Measurements from ENCODE around the gene TYW5. TPM values are rescaled to one million over a fixed set of nuclear protein-coding genes. Genes with fewer than 3 reads are reported as not detected.

Gene TYW5, protein sequence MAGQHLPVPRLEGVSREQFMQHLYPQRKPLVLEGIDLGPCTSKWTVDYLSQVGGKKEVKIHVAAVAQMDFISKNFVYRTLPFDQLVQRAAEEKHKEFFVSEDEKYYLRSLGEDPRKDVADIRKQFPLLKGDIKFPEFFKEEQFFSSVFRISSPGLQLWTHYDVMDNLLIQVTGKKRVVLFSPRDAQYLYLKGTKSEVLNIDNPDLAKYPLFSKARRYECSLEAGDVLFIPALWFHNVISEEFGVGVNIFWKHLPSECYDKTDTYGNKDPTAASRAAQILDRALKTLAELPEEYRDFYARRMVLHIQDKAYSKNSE
- polyA plus RNA-seq (ENCODE audit: insufficient read length): 20.4 TPM
- long read RNA-seq, donor 1, full-length matches to known transcripts: 4 of 4 reads
- long read RNA-seq, donor 1, partial matches to known transcripts: 0 of 4 reads
- long read RNA-seq, donor 1, other reads (novel, unspliced or antisense): 0 of 4 reads
- long read RNA-seq, donor 2, full-length matches to known transcripts: 1 of 7 reads
- long read RNA-seq, donor 2, partial matches to known transcripts: 6 of 7 reads
- long read RNA-seq, donor 2, other reads (novel, unspliced or antisense): 0 of 7 reads
- long read RNA-seq, donor 3, full-length matches to known transcripts: 4 of 4 reads
- long read RNA-seq, donor 3, partial matches to known transcripts: 0 of 4 reads
- long read RNA-seq, donor 3, other reads (novel, unspliced or antisense): 0 of 4 reads
- long read RNA-seq, donor 4: 0 reads
- long read RNA-seq, donor 5, full-length matches to known transcripts: 5 of 119 reads
- long read RNA-seq, donor 5, partial matches to known transcripts: 57 of 119 reads
- long read RNA-seq, donor 5, other reads (novel, unspliced or antisense): 57 of 119 reads
- long read RNA-seq, donor 6, partial matches to known transcripts: 63 of 89 reads
- long read RNA-seq, donor 6, other reads (novel, unspliced or antisense): 26 of 89 reads
- long read RNA-seq, donor 7, full-length matches to known transcripts: 4 of 4 reads
- long read RNA-seq, donor 7, partial matches to known transcripts: 0 of 4 reads
- long read RNA-seq, donor 7, other reads (novel, unspliced or antisense): 0 of 4 reads
- long read RNA-seq, donor 8, full-length matches to known transcripts: 1 of 1 reads
- long read RNA-seq, donor 8, partial matches to known transcripts: 0 of 1 reads
- long read RNA-seq, donor 8, other reads (novel, unspliced or antisense): 0 of 1 reads

DNA sequence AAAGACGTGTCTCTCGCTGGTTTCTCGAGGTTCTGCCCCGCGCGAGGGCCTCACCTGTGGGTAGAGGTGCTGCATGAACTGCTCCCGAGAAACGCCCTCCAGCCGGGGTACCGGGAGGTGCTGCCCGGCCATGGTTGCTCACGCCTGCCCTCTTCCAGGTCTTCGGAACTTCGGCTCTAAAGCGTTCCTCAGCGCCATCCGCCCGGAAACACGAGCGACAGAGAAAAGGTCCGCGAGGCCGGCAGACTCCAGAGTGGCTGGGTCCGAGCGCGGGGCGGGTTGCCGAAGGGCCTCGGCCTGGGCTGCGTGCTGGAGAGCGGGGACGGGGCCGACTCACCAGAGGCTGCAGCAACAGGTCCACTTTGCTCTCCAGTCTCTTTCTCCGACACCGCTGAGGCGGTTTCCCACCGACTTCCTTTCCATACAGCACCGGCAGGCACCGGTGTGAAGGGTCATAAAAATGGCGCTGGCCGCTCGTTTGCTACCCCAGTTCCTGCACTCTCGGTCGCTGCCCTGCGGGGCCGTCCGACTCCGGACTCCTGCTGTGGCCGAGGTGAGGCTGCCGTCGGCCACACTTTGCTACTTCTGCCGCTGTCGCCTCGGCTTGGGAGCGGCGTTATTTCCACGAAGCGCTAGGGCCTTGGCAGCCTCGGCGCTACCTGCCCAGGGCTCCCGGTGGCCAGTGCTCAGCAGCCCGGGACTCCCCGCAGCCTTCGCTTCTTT lies at the start of gene TYW5, which contains the start of gene MAIP1:
TSS of gene TYW5 (minus strand) at position 153 of the 723 bp plus-strand sequence. CDS start at position 132, 21 bp downstream.
TSS of gene MAIP1 (plus strand) at position 244 of the 723 bp plus-strand sequence. CDS start at position 461, 217 bp downstream.
- DNase-seq: peak; percentile 82

- DNase-seq: no peak
Observed at GRCh38 chr2:200003444-200003843, 48.2 kb upstream of the TYW5 start.

GRCh38 chr2:200000444-200001163 lies 45.3 kb upstream of the TYW5 start:
- DNase-seq: no peak

GRCh38 chr2:199999166-199999565 lies 43.9 kb upstream of the TYW5 start:
- DNase-seq: no peak

- DNase-seq: no peak
Observed at GRCh38 chr2:199997296-199997695, 42.0 kb upstream of the TYW5 start.

- DNase-seq: no peak
Observed at GRCh38 chr2:199994896-199995295, 39.6 kb upstream of the TYW5 start.

DNA sequence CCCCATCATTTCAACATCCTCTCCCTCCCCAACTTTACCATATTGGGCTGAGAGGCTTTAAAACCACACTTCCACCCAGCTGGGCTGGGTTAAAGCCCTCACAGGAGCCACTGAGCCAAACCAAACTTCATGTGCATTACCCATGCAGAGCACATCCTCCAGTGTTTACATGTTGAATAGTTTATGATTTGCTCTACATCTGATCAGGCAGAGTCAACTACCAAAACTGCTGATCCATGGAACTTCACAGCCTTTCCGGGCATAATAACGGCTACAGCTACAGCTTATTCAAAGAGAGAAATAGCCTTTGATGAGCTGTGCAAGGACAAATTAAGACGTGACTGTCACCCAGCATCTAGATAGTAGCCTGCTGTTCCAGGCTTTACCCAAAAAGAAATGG lies 39.1 kb upstream of the TYW5 start:
- no peak for DNase-seq

- no peak for DNase-seq
Observed at GRCh38 chr2:199992296-199992695, 37.0 kb upstream of the TYW5 start.

- DNase-seq: no peak
Observed at GRCh38 chr2:199991691-199992090, 36.4 kb upstream of the TYW5 start.

DNA sequence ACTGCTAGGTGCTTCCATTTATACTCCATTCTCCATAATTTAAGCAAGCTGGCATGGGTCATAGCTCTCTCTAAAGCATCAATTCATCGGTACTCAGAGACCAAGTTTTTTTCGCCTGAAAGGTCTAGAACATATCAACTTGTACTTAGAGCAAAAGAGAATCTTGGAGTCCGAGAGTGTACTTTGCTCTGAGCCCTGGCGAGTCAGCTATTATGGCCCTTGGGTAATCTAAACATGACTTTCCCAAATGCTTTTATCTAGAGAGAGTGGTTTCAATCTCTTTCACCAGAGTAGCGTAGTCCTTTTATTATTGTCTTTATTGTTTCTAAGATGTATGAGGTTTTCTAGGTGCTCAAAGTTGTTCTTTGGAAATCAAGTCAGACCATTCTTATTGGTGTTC lies 34.5 kb upstream of the TYW5 start:
- DNase-seq: no peak

DNA sequence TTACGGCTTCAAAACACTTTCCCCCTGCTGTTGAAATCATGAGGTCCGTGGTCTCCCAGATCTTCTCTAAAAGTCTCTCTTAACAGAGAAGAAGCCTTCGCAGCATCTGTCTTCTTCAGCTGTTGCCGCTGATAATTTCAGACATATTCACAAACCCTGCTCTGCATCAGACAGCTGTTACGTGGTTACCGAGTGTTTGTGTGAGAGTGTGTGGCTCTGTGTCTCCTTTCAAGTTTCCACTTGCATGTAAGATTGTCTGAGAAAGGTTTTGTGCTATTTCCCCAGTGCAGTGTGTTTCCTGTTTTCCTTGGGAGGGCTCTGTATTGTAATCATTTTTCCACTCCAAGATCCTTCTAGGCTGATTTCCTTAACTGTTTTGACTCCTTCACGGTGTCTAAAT lies 32.9 kb upstream of the TYW5 start:
- no peak for DNase-seq

DNA sequence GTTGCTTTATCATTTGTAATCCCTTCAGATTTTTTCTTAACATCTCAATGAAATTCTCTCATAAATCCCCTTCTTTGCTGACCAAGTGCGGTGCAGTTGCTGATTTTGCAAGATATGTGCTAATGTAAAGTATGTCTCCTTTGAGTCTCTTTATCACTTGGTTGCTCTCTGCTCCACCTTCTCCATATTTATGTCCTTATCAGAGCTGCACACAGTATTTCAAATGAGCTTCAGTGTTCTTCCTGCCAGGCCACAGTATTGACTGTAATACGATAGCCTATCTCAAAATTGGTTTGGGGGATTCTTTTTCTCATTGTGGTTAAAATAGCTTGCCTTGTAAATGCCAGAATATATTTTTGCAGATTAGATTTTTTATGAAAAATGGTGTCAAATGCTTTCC lies 32.3 kb upstream of the TYW5 start:
- no peak for DNase-seq

DNA sequence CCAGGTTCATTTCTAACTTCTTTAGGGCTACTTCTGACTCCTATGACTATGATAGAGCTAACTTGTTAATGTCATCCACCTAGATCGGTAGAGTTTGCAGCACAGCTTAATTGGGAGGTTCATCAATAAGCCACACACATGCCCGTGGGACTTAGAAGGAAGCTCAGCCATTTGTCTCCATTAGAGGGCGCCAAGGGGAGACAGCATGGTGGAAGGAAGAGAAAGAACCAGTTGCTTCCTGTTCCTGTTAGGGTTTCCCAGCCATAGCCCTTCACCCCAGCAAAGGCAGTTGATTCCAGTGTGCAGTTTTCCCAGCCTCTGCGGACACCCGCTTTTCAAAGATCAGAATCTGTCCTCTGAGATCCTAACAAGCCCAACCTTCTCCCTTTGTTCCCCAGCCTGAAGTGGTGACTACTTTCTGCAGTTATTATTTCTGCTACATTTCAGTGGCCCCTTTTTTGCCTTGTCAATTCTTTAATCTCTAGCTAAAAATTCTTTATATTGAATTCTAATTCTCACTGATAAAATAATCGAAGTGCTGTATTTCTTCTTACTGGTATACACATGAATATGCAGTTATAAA lies 30.4 kb upstream of the TYW5 start:
- peak; percentile 55 for DNase-seq

- peak; percentile 35 for DNase-seq
Observed at GRCh38 chr2:199984755-199985154, 29.5 kb upstream of the TYW5 start.

GRCh38 chr2:199984159-199984558 lies 28.9 kb upstream of the TYW5 start:
- DNase-seq: no peak

DNA sequence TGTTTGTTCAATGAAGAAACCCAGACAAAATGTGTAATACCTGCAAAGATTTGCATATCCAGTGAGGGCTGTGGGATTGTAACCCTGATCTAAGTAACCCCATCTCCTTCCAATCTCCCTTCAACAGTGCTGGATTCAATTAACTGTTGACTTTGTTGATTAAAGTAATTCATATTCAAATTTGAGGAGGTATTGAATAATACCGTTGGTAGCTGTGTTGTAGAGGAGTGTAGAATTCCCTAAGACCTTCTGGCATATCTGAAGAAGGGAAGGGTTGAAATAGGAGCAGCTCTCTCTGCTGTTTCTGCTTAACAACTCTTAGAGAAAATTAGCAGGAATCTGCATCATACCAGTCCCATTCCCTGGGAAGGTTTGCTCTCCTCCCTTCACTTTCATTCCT lies 28.2 kb upstream of the TYW5 start:
- no peak for DNase-seq

- no peak for DNase-seq
Observed at GRCh38 chr2:199982126-199982843, 27.0 kb upstream of the TYW5 start.

GRCh38 chr2:199979832-199980628 lies 24.7 kb upstream of the TYW5 start:
- peak; percentile 83 for DNase-seq

GRCh38 chr2:199979398-199979797 lies 24.1 kb upstream of the TYW5 start:
- no peak for DNase-seq

All from left kidney (tissue), 8 donors.